GM12892 (cell line): ENCODE measurements around the gene FNDC4.

Experiments
- POLR2A ChIP-seq: IDR thresholded peaks from 2 replicates; pipeline ENCODE4 v1.6.1; 2011; ENCODE audit warnings: low read depth, low read length, control low read depth
- TAF1 ChIP-seq: IDR thresholded peaks from 2 replicates; pipeline ENCODE4 v1.6.1; 2011; ENCODE audit warnings: low read depth, mild to moderate bottlenecking, control low read depth, low read length, borderline replicate concordance

GRCh38 chr2:27453968-27454367 lies 41.0 kb downstream of the FNDC4 start:
- no peak for TF ChIP-seq TAF1
- no peak for TF ChIP-seq POLR2A
